ENCODE data around the gene RFWD3. TPM values are rescaled to one million over a fixed set of nuclear protein-coding genes. Genes with fewer than 3 reads are reported as not detected.
"Not testable (repeated sequence)": the region's sequence is repeated elsewhere in the genome, so short reads cannot be mapped to it uniquely, and the experiment has no call there.

Gene RFWD3
- total RNA-seq, 1 donor from 2014 or later: 55.7 TPM

- Histone ChIP-seq H3K27me3 (no peaks in the 10 kb centered on the region), H3K4me1 (peaks cover 9% of the 10 kb centered on the region), H3K9ac (peak overlapping the region; percentile 12), H4K20me1 (ENCODE audit: low read depth) (peaks cover 74% of the 10 kb centered on the region), H3K9me3 (ENCODE audit: low read depth) (no peaks in the 10 kb centered on the region), H3K4me3 (no peak overlapping the region), H3K4me2 (peak overlapping the region; percentile 50), H3K36me3 (peaks cover 19% of the 10 kb centered on the region), H3F3A (ENCODE audit: low read depth) (peaks cover 16% of the 10 kb centered on the region), H3K79me2 (ENCODE audit: low read depth) (peaks cover 97% of the 10 kb centered on the region), H2AFZ (replicated peaks) (no peak overlapping the region), H3K27ac (peak overlapping the region; percentile 65)
- peaks cover 3% of the 10 kb centered on the region for H3K4me1 Mint-ChIP-seq
- H3K36me3 Mint-ChIP-seq: peaks cover 25% of the 10 kb centered on the region
- no peaks in the 10 kb centered on the region for H3K9me3 Mint-ChIP-seq
- H3K27ac Mint-ChIP-seq: no peak overlapping the region
- no peak overlapping the region for H3K4me3 Mint-ChIP-seq
- peak; percentile 3 for DNase-seq (ENCODE audit: low spot score)
- H3K27me3 Mint-ChIP-seq (ENCODE audit: insufficient read depth, low read depth): peaks cover 2% of the 10 kb centered on the region
- TF ChIP-seq, protein P1, sequence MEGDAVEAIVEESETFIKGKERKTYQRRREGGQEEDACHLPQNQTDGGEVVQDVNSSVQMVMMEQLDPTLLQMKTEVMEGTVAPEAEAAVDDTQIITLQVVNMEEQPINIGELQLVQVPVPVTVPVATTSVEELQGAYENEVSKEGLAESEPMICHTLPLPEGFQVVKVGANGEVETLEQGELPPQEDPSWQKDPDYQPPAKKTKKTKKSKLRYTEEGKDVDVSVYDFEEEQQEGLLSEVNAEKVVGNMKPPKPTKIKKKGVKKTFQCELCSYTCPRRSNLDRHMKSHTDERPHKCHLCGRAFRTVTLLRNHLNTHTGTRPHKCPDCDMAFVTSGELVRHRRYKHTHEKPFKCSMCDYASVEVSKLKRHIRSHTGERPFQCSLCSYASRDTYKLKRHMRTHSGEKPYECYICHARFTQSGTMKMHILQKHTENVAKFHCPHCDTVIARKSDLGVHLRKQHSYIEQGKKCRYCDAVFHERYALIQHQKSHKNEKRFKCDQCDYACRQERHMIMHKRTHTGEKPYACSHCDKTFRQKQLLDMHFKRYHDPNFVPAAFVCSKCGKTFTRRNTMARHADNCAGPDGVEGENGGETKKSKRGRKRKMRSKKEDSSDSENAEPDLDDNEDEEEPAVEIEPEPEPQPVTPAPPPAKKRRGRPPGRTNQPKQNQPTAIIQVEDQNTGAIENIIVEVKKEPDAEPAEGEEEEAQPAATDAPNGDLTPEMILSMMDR (IDR thresholded peaks at IDR 0.05): no peak
- no peak for TF ChIP-seq EZH2 (IDR thresholded peaks at IDR 0.05)
- no peak for TF ChIP-seq EZH2phosphoT487 (IDR thresholded peaks at IDR 0.05)
Measured at GRCh38 chr16:74654536-74655050, 12.1 kb downstream of the RFWD3 start.

DNA sequence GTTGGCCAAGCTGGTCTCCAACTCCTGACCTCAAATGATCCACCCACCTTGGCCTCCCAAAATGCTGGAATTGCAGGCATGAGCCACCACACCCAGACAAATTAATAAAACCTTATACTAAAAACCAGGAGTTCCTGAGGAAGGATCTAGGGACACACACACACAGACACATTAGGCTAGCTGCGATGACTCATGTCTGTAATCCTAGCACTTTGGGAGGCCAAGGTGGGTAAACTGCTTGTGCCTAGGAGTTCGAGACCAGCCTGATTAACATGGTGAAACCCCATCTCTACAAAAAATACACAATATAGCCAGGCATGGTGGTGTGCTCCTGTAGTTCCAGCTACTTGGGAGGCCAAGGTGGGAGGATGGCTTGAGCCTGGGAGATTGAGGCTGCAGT lies 13.8 kb downstream of the RFWD3 start:
- peaks cover 87% of the 10 kb centered on the region for H3K79me2 ChIP-seq (ENCODE audit: low read depth)
- not testable (repeated sequence) for DNase-seq (ENCODE audit: low spot score); H3K4me1 Mint-ChIP-seq; H3K9me3 Mint-ChIP-seq; H3K27ac ChIP-seq; H3K4me2 ChIP-seq; H3K4me3 ChIP-seq; H3K4me1 ChIP-seq; H3K27me3 Mint-ChIP-seq (ENCODE audit: insufficient read depth, low read depth); H2AFZ ChIP-seq (replicated peaks); H3K9me3 ChIP-seq (ENCODE audit: low read depth); H3K9ac ChIP-seq; H3K27me3 ChIP-seq; H3K27ac Mint-ChIP-seq; H3K4me3 Mint-ChIP-seq
- peaks cover 23% of the 10 kb centered on the region for H3F3A ChIP-seq (ENCODE audit: low read depth)
- H4K20me1 ChIP-seq (ENCODE audit: low read depth): peaks cover 62% of the 10 kb centered on the region
- H3K36me3 Mint-ChIP-seq: peaks cover 13% of the 10 kb centered on the region
- peaks cover 17% of the 10 kb centered on the region for H3K36me3 ChIP-seq

- no peak overlapping the region for H3K27ac ChIP-seq
- no peak overlapping the region for H2AFZ ChIP-seq (replicated peaks)
- Mint-ChIP-seq H3K36me3 (peaks cover 13% of the 10 kb centered on the region), H3K4me3 (no peak overlapping the region), H3K4me1 (peaks cover 3% of the 10 kb centered on the region), H3K27me3 (ENCODE audit: insufficient read depth, low read depth) (peaks cover 2% of the 10 kb centered on the region), H3K27ac (no peak overlapping the region), H3K9me3 (no peaks in the 10 kb centered on the region)
- H3K9ac ChIP-seq: no peak overlapping the region
- no peak for DNase-seq (ENCODE audit: low spot score)
- no peaks in the 10 kb centered on the region for H3K27me3 ChIP-seq
- H3K79me2 ChIP-seq (ENCODE audit: low read depth): peaks cover 80% of the 10 kb centered on the region
- H4K20me1 ChIP-seq (ENCODE audit: low read depth): peaks cover 57% of the 10 kb centered on the region
- H3F3A ChIP-seq (ENCODE audit: low read depth): peaks cover 23% of the 10 kb centered on the region
- H3K4me3 ChIP-seq: no peak overlapping the region
- peaks cover 17% of the 10 kb centered on the region for H3K36me3 ChIP-seq
- no peak for TF ChIP-seq EZH2 (IDR thresholded peaks at IDR 0.05)
- TF ChIP-seq, protein P1 (IDR thresholded peaks at IDR 0.05): no peak
- no peak for TF ChIP-seq EZH2phosphoT487 (IDR thresholded peaks at IDR 0.05)
- no peaks in the 10 kb centered on the region for H3K9me3 ChIP-seq (ENCODE audit: low read depth)
- peaks cover 9% of the 10 kb centered on the region for H3K4me1 ChIP-seq
- H3K4me2 ChIP-seq: no peak overlapping the region
Measured at GRCh38 chr16:74652249-74652648, 14.4 kb downstream of the RFWD3 start.

DNA sequence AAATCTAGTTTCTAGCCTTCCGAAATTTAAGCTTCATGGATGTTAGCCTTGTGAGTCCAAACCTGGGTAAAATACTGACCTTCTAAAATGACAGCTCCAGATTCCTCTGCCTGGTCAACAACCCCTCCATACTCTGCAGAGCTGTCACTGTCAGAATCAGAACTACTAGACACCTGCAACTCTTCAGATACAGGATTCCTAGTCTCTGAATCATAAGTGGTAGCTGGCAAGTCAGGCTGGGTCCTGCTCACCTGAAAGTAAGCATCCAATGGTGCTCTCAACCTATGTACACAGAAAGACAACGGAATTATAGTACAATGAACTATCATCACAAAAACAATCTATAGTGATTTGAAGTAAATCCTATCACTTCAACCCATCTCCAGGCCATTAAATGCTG lies 14.8 kb downstream of the RFWD3 start:
- peaks cover 9% of the 10 kb centered on the region for H3K4me1 ChIP-seq
- no peaks in the 10 kb centered on the region for H3K27me3 ChIP-seq
- peaks cover 23% of the 10 kb centered on the region for H3F3A ChIP-seq (ENCODE audit: low read depth)
- TF ChIP-seq EZH2 (IDR thresholded peaks at IDR 0.05) (no peak), EZH2phosphoT487 (IDR thresholded peaks at IDR 0.05) (no peak)
- TF ChIP-seq, protein P1 (IDR thresholded peaks at IDR 0.05): no peak
- no peak overlapping the region for H3K9ac ChIP-seq
- no peak overlapping the region for H3K27ac ChIP-seq
- Mint-ChIP-seq H3K27ac (no peak overlapping the region), H3K36me3 (peaks cover 12% of the 10 kb centered on the region), H3K4me1 (peaks cover under 1% of the 10 kb centered on the region), H3K9me3 (no peaks in the 10 kb centered on the region), H3K27me3 (ENCODE audit: insufficient read depth, low read depth) (peaks cover 2% of the 10 kb centered on the region), H3K4me3 (no peak overlapping the region)
- H3K4me2 ChIP-seq: no peak overlapping the region
- H3K79me2 ChIP-seq (ENCODE audit: low read depth): peaks cover 76% of the 10 kb centered on the region
- H3K9me3 ChIP-seq (ENCODE audit: low read depth): no peaks in the 10 kb centered on the region
- no peak overlapping the region for H3K4me3 ChIP-seq
- H4K20me1 ChIP-seq (ENCODE audit: low read depth): peaks cover 53% of the 10 kb centered on the region
- H3K36me3 ChIP-seq: peaks cover 17% of the 10 kb centered on the region
- DNase-seq (ENCODE audit: low spot score): no peak
- no peak overlapping the region for H2AFZ ChIP-seq (replicated peaks)
